Measurements from ENCODE around the gene CLCF1.

Gene CLCF1

GRCh38 chr11:67349457-67349856 lies 23.9 kb downstream of the CLCF1 start:
- Histone ChIP-seq H3K9me3 (ENCODE audit: severe bottlenecking) (no peaks in the 10 kb centered on the region), H3K4me3 (ENCODE audit: low read depth, low read length) (no peak overlapping the region), H3K36me3 (no peaks in the 10 kb centered on the region), H3K27me3 (ENCODE audit: insufficient read depth, low read depth, severe bottlenecking) (no peaks in the 10 kb centered on the region), H3K27ac (no peak overlapping the region)
- DNase-seq: no peak
- TF ChIP-seq, protein P1, sequence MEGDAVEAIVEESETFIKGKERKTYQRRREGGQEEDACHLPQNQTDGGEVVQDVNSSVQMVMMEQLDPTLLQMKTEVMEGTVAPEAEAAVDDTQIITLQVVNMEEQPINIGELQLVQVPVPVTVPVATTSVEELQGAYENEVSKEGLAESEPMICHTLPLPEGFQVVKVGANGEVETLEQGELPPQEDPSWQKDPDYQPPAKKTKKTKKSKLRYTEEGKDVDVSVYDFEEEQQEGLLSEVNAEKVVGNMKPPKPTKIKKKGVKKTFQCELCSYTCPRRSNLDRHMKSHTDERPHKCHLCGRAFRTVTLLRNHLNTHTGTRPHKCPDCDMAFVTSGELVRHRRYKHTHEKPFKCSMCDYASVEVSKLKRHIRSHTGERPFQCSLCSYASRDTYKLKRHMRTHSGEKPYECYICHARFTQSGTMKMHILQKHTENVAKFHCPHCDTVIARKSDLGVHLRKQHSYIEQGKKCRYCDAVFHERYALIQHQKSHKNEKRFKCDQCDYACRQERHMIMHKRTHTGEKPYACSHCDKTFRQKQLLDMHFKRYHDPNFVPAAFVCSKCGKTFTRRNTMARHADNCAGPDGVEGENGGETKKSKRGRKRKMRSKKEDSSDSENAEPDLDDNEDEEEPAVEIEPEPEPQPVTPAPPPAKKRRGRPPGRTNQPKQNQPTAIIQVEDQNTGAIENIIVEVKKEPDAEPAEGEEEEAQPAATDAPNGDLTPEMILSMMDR (IDR thresholded peaks at IDR 0.05; ENCODE audit: low read depth, low read length): no peak

- TF ChIP-seq, protein P1 (IDR thresholded peaks at IDR 0.05; ENCODE audit: low read depth, low read length): no peak
- Histone ChIP-seq H3K27me3 (ENCODE audit: insufficient read depth, low read depth, severe bottlenecking) (no peaks in the 10 kb centered on the region), H3K9me3 (ENCODE audit: severe bottlenecking) (no peaks in the 10 kb centered on the region), H3K36me3 (no peaks in the 10 kb centered on the region), H3K27ac (no peak overlapping the region), H3K4me3 (ENCODE audit: low read depth, low read length) (no peak overlapping the region)
- no peak for DNase-seq
Measured at GRCh38 chr11:67349036-67349435, 24.4 kb downstream of the CLCF1 start.

DNA sequence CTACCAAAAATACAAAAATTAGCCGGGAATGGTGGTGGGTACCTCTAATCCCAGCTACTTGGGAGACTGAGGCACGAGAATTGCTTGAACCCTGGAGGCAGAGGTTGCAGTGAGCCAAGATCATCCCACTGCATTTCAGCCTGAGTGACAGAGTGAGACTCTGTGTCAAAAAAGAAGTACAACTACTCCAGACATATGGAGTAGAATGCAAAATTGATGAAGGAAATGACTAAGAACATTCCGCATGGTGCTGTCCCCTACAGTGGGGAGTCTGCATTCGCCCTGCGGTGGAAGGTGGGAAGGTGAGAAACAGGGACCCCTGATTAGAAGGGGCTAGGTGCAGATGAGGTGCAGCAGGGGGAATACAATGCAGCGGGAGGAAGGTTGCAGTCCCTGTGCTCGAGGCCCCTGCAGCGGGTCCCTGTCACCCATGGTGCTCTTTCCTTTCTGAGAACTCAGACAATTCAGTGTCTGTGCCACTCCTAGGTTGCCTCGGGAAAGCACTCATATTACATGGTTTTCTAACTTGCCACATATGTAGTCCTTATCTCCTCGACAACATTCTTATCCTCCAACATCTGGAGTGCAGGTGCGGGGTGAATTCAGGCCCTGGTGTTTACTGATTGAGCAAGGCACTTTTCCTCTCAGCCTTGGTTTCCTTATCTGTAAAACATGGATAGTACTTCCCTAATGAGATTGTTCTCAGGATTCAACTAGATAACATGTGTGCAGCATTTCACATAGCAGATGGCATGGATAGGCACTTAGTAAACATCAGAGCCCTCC lies 25.2 kb downstream of the CLCF1 start:
- no peak overlapping the region for H3K4me3 ChIP-seq (ENCODE audit: low read depth, low read length)
- no peaks in the 10 kb centered on the region for H3K9me3 ChIP-seq (ENCODE audit: severe bottlenecking)
- TF ChIP-seq, protein P1 (IDR thresholded peaks at IDR 0.05; ENCODE audit: low read depth, low read length): no peak
- H3K27me3 ChIP-seq (ENCODE audit: insufficient read depth, low read depth, severe bottlenecking): no peaks in the 10 kb centered on the region
- no peak for DNase-seq
- no peak overlapping the region for H3K27ac ChIP-seq
- H3K36me3 ChIP-seq: no peaks in the 10 kb centered on the region

DNA sequence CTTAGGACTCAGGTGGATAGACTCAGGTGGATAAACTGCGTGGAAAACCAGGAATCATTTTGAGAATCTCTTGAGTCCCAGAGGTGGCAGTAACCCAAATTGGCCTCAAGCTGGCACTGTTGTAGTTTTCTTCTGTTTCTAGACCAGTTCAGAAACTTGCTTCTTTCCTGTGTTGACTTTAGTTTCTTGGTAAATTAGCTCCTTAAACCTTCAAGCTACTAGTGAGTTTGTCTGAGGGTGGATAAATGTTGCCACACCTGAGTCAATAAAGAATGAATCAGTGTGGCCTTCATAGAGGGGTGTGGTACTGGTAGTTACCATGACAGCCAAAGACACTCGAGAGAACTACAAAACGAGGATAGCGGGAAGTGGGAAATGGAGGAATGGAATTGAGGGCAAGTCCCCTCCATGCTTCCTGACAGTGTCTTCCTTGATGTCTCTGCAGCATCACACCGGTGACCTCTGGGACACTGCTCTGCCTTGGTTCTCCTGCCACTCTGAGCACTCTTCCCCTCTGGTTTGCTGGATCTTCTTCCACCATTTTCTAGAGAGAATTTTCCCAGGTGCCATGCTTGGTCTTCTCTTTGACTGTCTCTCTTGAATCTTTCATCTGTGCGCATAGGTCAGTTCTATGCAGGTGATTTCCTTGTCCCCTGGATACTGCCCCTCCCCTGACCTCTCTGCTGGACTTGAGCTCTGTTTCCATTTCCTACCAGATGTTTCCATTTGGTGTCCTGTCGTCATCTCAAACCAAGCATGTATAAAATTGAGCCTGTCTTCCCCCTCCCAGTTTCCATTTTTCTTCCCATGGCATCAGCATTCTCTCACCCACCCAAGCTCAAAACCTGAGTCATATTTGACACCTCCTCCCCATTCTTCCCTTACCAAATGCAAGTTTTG lies 27.2 kb downstream of the CLCF1 start:
- TF ChIP-seq, protein P1 (IDR thresholded peaks at IDR 0.05; ENCODE audit: low read depth, low read length): peak; percentile 77
- Histone ChIP-seq H3K4me3 (ENCODE audit: low read depth, low read length) (no peak overlapping the region), H3K9me3 (ENCODE audit: severe bottlenecking) (no peaks in the 10 kb centered on the region), H3K36me3 (no peaks in the 10 kb centered on the region), H3K27me3 (ENCODE audit: insufficient read depth, low read depth, severe bottlenecking) (no peaks in the 10 kb centered on the region), H3K27ac (no peak overlapping the region)
- peak; percentile 25 for DNase-seq

DNA sequence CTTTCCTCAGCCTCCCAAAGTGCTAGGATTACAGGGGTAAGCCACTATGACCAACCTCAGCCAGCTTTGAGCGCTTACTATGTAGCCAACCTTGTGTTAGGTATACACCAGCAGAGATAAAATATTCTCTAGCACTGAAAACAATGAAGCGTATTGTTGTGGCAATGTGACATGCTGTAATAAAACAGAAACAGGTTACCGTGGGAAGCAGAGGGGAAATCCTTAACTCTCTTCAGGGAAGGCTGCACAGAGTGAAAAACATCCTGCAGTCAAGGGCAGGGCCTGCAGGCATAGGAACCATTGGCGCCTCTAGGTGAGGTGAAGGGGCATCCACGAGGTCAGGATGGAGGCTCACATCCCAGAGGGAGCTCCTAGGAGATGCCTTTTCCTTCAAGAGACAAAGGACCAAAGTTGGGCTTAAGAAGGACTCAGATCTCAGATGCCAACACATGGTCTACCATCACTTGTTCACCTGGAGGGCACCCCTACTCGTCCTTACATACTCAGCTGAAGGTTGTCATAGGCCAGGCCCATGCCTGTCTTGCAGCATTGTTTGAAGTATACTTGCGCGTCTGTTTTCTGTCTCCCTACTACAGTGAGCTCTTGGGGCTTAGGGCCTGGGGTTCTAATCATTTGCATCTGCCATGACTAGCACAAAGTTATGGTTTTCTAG lies 28.0 kb downstream of the CLCF1 start:
- Histone ChIP-seq H3K27ac (no peak overlapping the region), H3K36me3 (no peaks in the 10 kb centered on the region), H3K9me3 (ENCODE audit: severe bottlenecking) (no peaks in the 10 kb centered on the region), H3K27me3 (ENCODE audit: insufficient read depth, low read depth, severe bottlenecking) (no peaks in the 10 kb centered on the region), H3K4me3 (ENCODE audit: low read depth, low read length) (no peak overlapping the region)
- DNase-seq: no peak
- TF ChIP-seq, protein P1 (IDR thresholded peaks at IDR 0.05; ENCODE audit: low read depth, low read length): no peak
